Mesangial cell (primary cell): Measurements from ENCODE around the gene OR10H4. TPM values are rescaled to one million over a fixed set of nuclear protein-coding genes. Genes with fewer than 3 reads are reported as not detected.

Experiments used
- total RNA-seq: library from RNA; depleted of rRNA; stranded (reverse); fragments of >200 nt; gene quantifications from 2 replicates; pipeline ENCODE4 v1.2.3, GENCODE V29; 2015

Gene OR10H4, protein sequence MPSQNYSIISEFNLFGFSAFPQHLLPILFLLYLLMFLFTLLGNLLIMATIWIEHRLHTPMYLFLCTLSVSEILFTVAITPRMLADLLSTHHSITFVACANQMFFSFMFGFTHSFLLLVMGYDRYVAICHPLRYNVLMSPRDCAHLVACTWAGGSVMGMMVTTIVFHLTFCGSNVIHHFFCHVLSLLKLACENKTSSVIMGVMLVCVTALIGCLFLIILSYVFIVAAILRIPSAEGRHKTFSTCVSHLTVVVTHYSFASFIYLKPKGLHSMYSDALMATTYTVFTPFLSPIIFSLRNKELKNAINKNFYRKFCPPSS
- total RNA-seq, result not detected in 2 replicates

DNA sequence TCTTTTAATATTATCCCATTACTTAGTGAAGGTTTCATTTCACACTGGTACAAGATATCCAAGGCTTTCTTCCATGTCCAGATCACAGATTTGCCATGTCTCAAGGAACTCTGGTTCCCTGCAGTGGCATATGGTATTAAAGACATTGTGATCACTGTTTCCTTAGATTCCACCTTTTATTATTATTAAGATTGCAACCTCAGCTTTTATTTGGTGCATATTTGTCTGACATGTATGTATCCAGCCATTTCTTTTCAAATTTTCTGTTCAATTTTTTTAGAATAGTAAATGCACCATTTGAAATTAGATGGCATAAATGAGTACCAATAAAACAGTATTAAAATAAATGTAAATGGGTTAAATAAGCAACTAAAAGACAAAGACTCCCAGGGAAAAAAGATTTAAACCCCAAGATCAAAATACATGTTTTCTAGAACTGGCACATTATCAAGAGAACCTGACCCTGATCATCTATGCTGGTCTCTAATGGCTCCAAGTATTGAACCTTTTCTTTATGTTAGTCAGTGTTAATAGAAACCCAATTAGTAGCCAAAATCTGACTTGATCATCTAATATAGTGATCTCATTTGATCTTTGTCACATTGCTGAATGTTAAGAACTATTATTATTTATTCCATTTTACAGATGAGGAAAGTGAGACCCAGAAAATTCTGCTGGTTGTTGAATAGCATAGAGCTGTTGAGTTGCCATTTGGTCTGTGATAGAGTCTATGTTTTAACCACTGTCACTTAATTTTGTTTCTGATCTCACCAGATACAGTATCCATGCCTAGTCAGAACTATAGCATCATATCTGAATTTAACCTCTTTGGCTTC is at the start of gene OR10H4:
Gene OR10H4, plus strand, starts transcription at position 786 of the 836 bp plus-strand sequence. Its CDS starts 0 bp downstream, at position 786.

DNA sequence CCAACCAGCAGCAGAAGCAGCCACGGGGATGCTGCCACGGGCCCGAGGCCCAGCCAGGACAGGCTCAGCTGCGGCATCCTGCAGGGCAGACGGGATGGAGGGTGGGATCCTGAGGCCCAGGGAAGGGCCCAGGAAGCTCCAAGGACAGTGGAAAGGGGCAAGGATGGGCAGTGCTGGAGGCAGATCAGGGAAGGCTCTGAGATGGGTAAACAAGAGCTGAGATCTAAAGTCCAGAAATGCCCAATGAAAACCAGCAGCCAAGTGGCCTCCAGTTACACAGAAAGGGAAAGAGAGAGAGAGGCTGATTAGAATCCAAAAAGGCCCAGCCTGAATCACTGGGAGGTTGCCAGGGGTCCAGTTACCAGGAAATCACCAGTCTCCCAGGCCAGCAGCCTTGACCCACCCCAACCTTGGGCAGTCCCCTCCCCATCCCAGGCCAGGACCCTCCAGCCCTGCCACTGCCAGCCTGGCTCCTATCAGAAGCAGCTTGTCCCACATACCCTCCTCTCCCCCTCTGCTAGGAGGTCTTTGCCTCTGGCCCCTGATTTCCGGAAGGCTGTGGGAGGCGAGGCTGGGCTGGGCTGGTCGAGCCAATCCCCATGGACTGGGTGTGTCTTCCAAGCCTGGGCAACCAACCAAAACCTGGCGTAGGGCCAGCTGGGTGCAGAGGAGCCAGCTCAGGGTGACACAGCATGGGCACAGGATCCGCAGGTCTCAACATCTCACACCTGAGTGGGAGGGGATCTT is 14.3 kb upstream of the OR10H4 start, which contains the start of gene CYP4F11:
Gene CYP4F11, minus strand, starts transcription at position 198 of the 747 bp plus-strand sequence. Its CDS starts 121 bp downstream, at position 77.

Other genes with a start within 250 kb of the OR10H4 start
- gene OR10H2, start 221.0 kb upstream of the OR10H4 start, total RNA-seq, result not detected in 2 replicates
- not detected in 2 replicates for gene OR10H3, start 211.0 kb upstream of the OR10H4 start, total RNA-seq
- not detected in 2 replicates for gene OR10H5, start 161.3 kb upstream of the OR10H4 start, total RNA-seq
- not detected in 2 replicates for gene OR10H1, start 133.3 kb upstream of the OR10H4 start, total RNA-seq
- gene CYP4F2, start 50.9 kb upstream of the OR10H4 start, total RNA-seq, result 0.16 TPM in 1 of 2 replicates, not detected in the other
- not detected in 2 replicates for gene CYP4F11, start 14.5 kb upstream of the OR10H4 start, total RNA-seq
- gene TPM4, start 127.5 kb downstream of the OR10H4 start, total RNA-seq, result 406 and 723 TPM in 2 replicates
- 45.4 and 80.0 TPM in 2 replicates for gene RAB8A, start 162.9 kb downstream of the OR10H4 start, total RNA-seq
- not detected in 2 replicates for gene HSH2D, start 194.7 kb downstream of the OR10H4 start, total RNA-seq
- gene CIB3, start 224.5 kb downstream of the OR10H4 start, total RNA-seq, result not detected in 2 replicates
- gene FAM32A, start 236.4 kb downstream of the OR10H4 start, total RNA-seq, result 75.9 and 83.8 TPM in 2 replicates
- 122 and 175 TPM in 2 replicates for gene AP1M1, start 248.9 kb downstream of the OR10H4 start, total RNA-seq